ENCODE data around the gene RPS3.

The RPS3 gene

DNA sequence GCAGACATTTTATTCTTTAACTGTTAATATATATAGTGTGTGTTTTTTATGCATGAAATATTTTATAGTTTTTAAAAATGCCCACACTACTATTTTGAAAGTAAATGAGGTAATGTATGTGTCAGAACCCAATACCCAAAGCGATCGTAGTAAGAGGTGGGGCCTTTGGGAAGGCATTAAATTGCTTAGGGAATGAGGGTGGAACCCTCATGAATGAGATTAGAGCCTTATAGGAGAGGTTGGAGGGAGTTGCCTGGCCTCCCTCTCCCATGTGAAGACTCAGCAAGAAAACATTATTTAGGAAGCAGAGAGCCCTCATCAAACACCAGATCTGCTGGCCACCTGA is 22.6 kb downstream of the RPS3 start:
- H3K4me1 Mint-ChIP-seq (ENCODE audit: low read depth): no peaks in the 10 kb centered on the region
- no peaks in the 10 kb centered on the region for H3K27me3 Mint-ChIP-seq
- H3K4me3 Mint-ChIP-seq: no peak overlapping the region
- no peaks in the 10 kb centered on the region for H3K36me3 Mint-ChIP-seq
- no peak overlapping the region for H3K27ac Mint-ChIP-seq
- no peaks in the 10 kb centered on the region for H3K9me3 Mint-ChIP-seq (ENCODE audit: low read depth)

DNA sequence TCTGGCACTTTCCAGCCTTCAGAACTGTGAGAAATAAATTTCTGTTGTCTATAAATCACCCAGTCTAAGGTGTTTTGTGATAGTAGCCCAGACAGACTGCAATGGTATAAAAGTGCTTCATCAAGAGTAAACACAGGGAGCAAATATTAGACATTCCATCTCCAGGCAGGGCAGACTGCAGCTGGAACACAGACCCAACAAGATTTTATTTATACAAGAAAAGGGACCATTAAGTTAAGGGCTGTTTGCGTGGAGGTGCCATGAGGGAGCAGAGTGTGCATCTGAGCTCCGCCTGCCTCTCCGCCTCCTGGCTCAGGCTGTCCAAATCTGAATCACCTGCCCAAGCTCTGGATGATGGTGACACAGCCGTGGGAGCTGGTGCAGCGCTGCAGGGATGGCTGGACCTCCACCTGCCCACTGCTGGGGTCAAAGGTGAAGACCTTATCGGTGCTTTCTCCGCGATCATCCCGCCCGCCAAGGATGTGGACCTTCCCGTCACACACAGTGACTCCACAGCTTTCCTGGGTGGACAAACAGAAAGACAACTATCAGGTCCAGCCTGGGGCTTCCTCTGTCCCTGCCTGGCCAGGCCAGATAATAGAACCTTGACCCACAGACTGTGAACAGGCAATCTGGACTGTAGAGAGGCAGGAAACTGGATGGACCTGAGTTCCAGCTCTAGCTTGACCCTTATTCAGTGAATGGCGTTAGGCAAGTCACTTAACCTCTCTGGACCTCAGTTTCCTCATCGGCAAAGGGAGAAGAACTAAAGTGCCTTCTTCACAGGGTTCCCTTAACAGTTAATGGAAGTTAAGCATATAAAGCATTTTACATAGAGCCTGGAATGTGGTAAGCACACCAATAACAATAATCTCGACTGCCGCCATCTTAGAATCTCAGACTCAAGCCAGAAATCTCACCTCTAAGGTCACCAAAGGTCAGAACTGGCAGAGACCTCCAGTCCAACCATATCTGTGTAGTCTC is 23.2 kb downstream of the RPS3 start:
- peaks cover under 1% of the 10 kb centered on the region for H3K4me1 Mint-ChIP-seq (ENCODE audit: low read depth)
- no peaks in the 10 kb centered on the region for H3K9me3 Mint-ChIP-seq (ENCODE audit: low read depth)
- no peaks in the 10 kb centered on the region for H3K36me3 Mint-ChIP-seq
- no peak overlapping the region for H3K27ac Mint-ChIP-seq
- H3K4me3 Mint-ChIP-seq: no peak overlapping the region
- H3K27me3 Mint-ChIP-seq: no peaks in the 10 kb centered on the region

DNA sequence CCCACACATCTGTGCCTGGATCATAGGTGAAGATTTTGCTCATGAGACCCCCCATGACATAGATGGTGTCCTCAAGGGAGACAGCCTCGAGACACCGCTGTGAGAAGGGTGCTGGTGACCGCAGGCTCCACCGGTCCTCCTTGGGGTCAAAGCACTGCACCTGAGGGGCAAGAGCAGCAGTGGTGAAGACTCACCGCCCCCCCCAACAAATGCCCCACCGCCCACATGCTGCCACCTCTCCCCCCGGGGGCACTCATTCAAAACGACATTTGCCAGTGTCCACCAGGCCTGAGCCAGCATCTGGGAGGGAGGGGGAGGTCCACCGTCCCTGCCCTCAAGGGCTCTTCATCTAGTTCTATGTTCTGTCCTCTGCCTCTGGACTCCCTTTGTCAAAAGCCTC is 24.4 kb downstream of the RPS3 start:
- Mint-ChIP-seq H3K36me3 (no peaks in the 10 kb centered on the region), H3K27ac (no peak overlapping the region), H3K4me3 (no peak overlapping the region), H3K9me3 (ENCODE audit: low read depth) (no peaks in the 10 kb centered on the region), H3K27me3 (no peaks in the 10 kb centered on the region), H3K4me1 (ENCODE audit: low read depth) (peaks cover 9% of the 10 kb centered on the region)

DNA sequence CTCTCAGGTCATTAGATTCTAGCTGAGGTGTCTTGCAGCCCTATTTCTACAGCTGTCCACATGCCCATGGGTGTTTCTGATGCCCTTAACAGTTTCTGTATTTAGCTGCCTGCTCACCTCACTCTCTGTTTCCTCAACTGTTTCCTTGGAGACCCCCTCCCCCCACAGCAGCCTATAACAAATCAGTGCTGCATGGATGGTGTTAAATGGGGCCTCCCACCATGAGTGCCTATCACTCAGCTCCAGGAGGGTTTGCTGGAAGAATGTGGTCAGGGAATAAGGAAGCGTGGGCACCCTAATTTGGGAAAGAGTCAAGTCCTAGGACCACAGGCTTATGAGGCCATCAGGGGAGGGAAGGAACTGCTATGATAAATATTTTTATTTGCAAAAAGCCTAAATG is 25.1 kb downstream of the RPS3 start:
- Mint-ChIP-seq H3K4me1 (ENCODE audit: low read depth) (peaks cover 16% of the 10 kb centered on the region), H3K9me3 (ENCODE audit: low read depth) (no peaks in the 10 kb centered on the region), H3K36me3 (peaks cover 2% of the 10 kb centered on the region), H3K27ac (no peak overlapping the region), H3K4me3 (no peak overlapping the region), H3K27me3 (peaks cover 5% of the 10 kb centered on the region)

DNA sequence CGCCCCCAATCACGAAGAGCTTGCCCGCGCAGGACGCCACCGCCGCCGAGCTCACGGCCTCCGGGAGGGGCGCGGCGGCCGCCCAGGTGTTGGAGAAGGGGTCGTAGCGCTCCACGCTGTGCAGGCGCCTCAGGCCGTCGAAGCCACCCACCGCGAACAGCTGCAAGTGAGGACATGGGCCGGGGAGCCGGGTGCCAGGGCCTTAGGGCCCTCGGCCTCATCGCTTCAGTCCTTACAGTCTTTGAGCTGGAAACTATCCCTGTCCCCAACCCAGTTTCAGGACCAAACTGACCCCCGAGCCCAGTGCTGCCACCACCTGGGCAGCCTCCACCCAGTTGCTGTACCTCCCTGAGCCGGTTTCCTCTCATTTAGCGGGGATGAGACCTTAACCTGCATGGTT is 26.1 kb downstream of the RPS3 start:
- H3K36me3 Mint-ChIP-seq: peaks cover 2% of the 10 kb centered on the region
- peaks cover 6% of the 10 kb centered on the region for H3K27me3 Mint-ChIP-seq
- no peak overlapping the region for H3K27ac Mint-ChIP-seq
- H3K9me3 Mint-ChIP-seq (ENCODE audit: low read depth): no peaks in the 10 kb centered on the region
- no peak overlapping the region for H3K4me3 Mint-ChIP-seq
- peaks cover 17% of the 10 kb centered on the region for H3K4me1 Mint-ChIP-seq (ENCODE audit: low read depth)

DNA sequence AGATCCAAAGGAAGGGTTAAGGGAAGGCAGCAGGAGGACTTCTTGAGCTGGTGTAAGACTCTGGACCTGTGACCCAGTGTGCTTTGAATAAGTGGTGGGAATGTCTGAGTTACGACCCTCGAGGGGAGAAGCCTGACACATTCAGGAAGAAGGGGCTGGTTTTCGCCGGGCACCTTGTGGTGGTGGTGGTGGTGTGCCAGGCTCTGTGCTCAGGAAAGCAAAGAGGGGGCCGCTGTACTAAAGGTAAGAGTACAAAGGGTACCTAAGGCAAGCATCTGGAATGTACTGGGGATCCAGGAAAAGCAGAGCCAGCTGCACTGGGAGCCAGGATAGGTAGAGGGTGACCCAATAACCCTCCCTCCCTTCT is 27.4 kb downstream of the RPS3 start:
- no peak overlapping the region for H3K27ac Mint-ChIP-seq
- H3K4me1 Mint-ChIP-seq (ENCODE audit: low read depth): peaks cover 24% of the 10 kb centered on the region
- peaks cover 16% of the 10 kb centered on the region for H3K27me3 Mint-ChIP-seq
- H3K36me3 Mint-ChIP-seq: peaks cover 2% of the 10 kb centered on the region
- no peak overlapping the region for H3K4me3 Mint-ChIP-seq
- H3K9me3 Mint-ChIP-seq (ENCODE audit: low read depth): no peaks in the 10 kb centered on the region

DNA sequence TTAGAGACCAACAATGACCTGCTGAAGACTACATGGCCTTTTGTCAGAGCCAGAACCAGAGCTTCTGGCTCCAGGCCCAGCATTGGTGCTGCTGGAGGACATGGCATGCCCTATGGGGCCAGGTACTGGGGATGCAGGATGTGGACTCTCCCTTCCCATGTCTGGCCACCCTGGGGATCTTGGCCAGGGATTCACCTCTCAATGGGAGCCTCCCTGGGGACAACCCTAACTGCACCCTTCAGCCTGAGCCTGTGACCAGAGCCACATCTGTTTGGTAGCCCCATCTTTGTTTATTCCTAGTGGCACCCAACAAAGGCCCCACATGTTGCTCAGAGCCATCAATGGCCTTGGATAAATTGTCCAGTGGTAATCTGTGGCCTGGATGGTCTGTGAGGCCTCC is 27.9 kb downstream of the RPS3 start:
- H3K27me3 Mint-ChIP-seq: peaks cover 19% of the 10 kb centered on the region
- H3K9me3 Mint-ChIP-seq (ENCODE audit: low read depth): no peaks in the 10 kb centered on the region
- no peak overlapping the region for H3K4me3 Mint-ChIP-seq
- H3K4me1 Mint-ChIP-seq (ENCODE audit: low read depth): peaks cover 24% of the 10 kb centered on the region
- peaks cover 2% of the 10 kb centered on the region for H3K36me3 Mint-ChIP-seq
- H3K27ac Mint-ChIP-seq: no peak overlapping the region

DNA sequence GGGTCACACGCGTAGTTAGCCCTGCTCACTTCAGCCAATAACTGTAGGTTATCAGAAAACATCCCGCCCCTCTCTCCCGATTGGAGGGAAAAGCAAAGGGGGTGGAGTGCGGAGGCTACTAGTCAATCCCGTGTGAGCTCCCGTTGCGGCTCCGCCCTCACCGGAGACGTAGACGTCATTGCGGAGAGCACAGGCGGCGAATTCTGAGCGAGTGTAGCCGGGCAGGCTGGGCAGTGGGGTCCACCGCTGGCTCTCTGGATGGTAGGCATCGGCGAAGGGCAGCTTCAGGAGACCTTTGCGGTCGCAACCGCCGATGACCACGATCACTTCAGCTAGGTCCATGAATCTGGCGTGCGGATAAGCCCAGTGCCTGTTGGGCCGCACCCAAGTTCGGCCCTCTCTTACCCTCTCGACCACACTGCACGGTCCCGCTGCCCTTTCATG is 29.0 kb downstream of the RPS3 start:
- Mint-ChIP-seq H3K36me3 (peaks cover 2% of the 10 kb centered on the region), H3K9me3 (ENCODE audit: low read depth) (no peaks in the 10 kb centered on the region), H3K27me3 (peaks cover 28% of the 10 kb centered on the region), H3K4me3 (peak overlapping the region; percentile 79), H3K27ac (no peak overlapping the region), H3K4me1 (ENCODE audit: low read depth) (peaks cover 24% of the 10 kb centered on the region)

DNA sequence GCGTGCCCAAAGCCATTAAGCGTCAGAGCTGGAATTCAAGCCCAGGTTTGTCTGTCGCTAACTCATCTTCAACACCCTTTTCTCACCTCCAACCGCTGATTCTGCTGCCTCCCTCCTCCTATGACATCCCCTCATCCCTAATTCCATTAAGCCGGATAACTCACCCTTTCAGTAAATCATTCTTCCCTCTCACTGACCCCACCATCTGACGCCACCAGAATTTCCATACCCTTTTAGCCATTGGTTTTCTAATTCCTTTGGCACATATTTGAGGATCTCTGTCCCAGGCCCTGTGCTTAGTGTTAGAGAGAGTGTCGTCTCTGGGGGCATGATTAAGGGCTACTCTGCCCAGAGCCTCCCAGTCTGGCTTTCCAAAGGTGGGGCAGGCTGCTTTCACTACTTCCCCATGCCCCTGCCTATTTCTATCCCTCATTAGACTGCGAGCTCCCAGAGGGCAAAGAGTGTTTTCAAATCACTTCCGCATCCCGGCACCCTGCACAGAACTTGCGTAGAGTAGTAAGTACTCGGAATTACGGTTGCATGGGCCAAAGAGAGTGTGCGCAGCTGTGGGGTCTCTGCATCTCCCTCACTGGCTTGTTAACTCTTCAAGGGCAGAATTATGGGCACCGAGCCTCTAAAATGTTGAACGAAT is 29.8 kb downstream of the RPS3 start:
- H3K9me3 Mint-ChIP-seq (ENCODE audit: low read depth): no peaks in the 10 kb centered on the region
- H3K4me1 Mint-ChIP-seq (ENCODE audit: low read depth): peaks cover 24% of the 10 kb centered on the region
- H3K36me3 Mint-ChIP-seq: peaks cover 2% of the 10 kb centered on the region
- H3K4me3 Mint-ChIP-seq: peak overlapping the region; percentile 79
- H3K27ac Mint-ChIP-seq: peak overlapping the region; percentile 80
- H3K27me3 Mint-ChIP-seq: peaks cover 29% of the 10 kb centered on the region

DNA sequence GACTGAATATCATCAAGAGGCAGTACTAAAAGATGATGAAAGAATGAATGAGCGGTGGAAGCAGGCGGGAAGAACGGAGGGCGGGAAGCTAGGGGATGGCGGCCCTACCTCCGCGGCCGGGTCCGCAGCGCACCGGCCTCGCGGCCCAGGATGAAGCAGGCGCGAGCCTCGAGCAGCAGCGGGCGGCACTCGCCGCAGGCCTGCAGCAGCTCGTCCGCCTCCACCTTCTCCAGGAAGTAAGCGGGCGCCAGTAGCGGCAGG is 30.3 kb downstream of the RPS3 start:
- H3K9me3 Mint-ChIP-seq (ENCODE audit: low read depth): no peaks in the 10 kb centered on the region
- H3K36me3 Mint-ChIP-seq: peaks cover 2% of the 10 kb centered on the region
- peaks cover 29% of the 10 kb centered on the region for H3K27me3 Mint-ChIP-seq
- peak overlapping the region; percentile 79 for H3K4me3 Mint-ChIP-seq
- peak overlapping the region; percentile 80 for H3K27ac Mint-ChIP-seq
- H3K4me1 Mint-ChIP-seq (ENCODE audit: low read depth): peaks cover 24% of the 10 kb centered on the region

DNA sequence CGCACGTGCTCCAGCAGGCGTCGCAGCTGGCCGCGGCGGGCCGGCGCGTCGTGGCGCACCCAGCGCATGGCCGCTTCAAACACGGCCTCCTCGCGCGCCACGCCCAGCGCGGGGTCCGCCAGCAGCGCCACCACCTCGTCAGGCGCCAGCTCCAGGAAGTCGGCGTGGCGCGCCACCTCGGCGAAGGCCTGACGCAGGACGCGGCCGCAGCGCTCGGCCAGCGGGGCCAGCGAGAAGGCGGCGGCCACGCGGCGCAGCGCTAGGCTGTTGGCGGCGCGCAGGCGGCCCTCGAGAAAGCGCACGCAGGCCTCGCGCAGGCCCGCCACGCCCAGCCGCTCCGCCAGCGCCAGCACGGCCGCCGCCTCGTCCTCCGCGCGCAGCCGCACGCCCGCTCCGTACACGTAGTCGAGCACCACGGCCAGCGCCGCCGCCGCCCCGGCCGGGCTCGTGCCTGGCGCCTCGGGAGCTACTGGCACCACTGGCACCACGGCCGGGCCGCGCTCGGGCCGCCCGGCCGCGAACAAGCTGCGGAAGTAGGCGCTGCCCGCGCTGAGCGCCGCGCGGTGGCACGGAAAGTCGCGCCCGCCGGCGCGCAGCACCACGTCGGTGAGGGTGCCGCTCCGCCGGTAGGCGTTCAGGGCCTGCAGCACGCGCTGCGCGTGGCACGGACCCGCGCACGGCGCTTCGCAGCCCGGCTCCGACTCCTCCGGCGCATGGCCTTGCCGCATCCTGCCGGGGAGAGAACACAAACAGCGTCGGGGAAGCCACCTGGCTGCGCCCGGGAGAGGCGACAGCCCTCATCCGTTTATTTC is 30.8 kb downstream of the RPS3 start:
- H3K4me1 Mint-ChIP-seq (ENCODE audit: low read depth): peaks cover 24% of the 10 kb centered on the region

DNA sequence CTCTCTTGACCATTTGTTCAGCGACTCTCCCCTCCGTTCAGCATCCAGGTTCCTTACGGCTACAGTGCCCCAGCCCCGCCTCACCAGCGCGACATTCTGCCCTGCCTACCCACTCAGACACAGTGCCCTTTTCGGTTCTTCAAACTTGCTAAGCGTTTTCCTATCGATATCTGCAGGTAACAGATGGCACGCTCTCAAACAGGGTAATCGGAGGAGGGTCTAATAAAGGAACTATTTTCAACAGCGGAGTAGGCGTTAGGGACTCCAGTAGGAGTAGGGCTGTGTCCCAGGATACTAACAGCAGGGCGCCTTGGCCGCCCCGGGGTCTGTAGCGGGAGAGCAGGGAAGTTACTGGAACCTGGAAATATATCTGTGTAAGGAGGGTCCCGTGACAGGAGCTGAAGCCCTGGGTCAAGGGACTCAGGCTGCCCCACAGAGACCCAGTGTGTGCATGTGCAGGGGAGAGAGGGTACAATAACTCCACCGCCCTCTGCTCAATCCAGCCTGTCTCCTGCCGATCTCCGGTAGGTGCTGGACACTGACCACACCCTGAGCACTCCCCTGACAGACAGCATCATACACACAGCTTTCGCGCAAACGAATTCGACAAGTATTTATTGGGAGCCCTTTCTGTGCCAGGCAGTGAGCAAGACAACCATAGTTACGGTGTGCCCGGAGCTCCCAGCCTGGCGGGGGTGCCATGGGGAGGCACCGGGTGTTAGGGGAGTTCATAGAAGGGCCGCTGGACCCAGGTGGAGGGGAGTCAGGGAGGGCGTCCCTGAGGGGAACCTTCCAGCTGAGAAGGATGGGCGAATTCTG is 31.6 kb downstream of the RPS3 start:
- Mint-ChIP-seq H3K4me1 (ENCODE audit: low read depth) (peaks cover 24% of the 10 kb centered on the region), H3K27me3 (peaks cover 29% of the 10 kb centered on the region), H3K4me3 (peak overlapping the region; percentile 88), H3K9me3 (ENCODE audit: low read depth) (no peaks in the 10 kb centered on the region), H3K36me3 (peaks cover 2% of the 10 kb centered on the region), H3K27ac (peak overlapping the region; percentile 78)

More for the DNA sequence above, 30.8 kb downstream of the RPS3 start:
- Mint-ChIP-seq H3K27me3 (peaks cover 29% of the 10 kb centered on the region), H3K27ac (peak overlapping the region; percentile 78), H3K4me3 (peak overlapping the region; percentile 88), H3K36me3 (peaks cover 2% of the 10 kb centered on the region), H3K9me3 (ENCODE audit: low read depth) (no peaks in the 10 kb centered on the region)

DNA sequence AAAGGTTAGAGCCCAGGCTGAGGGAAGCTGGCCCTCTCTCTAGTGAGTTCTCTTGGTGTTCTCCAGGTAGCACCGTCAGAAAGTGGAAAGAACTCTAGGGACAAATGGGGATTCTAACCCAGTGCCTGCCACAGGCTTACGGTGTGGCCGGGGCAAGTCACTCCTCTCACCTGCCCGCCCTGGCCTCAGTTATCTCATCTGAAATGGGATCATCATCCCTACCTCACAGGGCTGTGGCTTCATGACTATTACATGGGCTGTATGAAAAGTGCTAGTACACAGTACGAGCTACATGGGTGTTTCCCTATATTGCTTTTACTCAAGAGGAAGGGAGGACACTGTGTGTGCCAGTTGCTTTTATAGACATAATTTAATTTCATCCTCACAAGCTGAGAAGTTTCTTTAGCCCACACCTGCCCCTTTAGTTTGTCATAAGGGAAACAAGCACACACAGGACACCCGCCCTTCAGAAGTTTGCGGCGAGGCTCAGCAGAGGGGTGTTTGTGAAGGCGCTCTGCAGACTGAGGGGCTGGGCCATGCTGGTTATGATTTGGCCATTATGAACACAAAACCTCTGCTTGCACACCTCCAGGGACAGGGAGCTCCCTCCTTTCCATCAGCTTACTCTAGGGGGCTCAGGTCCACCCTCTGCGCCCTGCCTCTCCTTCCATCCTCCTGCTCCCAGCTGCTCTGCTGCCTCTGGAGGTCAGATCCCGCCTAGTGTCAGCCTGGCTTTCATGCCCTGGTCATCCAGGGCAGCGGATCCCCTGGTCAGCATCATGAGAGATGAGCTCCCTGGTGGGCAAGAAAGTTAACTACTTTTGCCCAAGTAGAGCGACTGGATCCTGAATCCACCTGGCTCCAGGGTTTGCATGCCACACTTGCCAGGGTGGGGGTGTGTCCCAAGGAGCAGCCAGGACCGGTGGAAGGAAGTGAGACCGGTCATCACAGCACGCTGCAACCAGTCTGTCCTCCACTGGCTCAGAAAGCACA is 32.5 kb downstream of the RPS3 start:
- peaks cover 29% of the 10 kb centered on the region for H3K27me3 Mint-ChIP-seq
- peaks cover 24% of the 10 kb centered on the region for H3K4me1 Mint-ChIP-seq (ENCODE audit: low read depth)
- H3K27ac Mint-ChIP-seq: no peak overlapping the region
- peaks cover 2% of the 10 kb centered on the region for H3K36me3 Mint-ChIP-seq
- no peaks in the 10 kb centered on the region for H3K9me3 Mint-ChIP-seq (ENCODE audit: low read depth)
- peak overlapping the region; percentile 88 for H3K4me3 Mint-ChIP-seq
